HFF-Myc (cell line): ENCODE data around the gene MGAT5.

ENCODE experiments used
- DNase-seq: peaks from one replicate; pipeline ENCODE4 v3.0.0-alpha.2; 2011; ENCODE audit warnings: low read depth; ENCODE audit errors: extremely low read depth
- H3K4me3 ChIP-seq: replicated peaks from 2 replicates; pipeline ENCODE4 v1.5.1; 2011; ENCODE audit warnings: low read depth, mild to moderate bottlenecking, control low read depth, low read length
- CTCF ChIP-seq: IDR thresholded peaks from 2 replicates; pipeline ENCODE4 v1.5.1; 2012; ENCODE audit warnings: mild to moderate bottlenecking, low read depth, low read length, control low read depth; ENCODE audit errors: missing control alignments

MGAT5 gene

GRCh38 chr2:134333646-134334189, 79.8 kb downstream of the MGAT5 start:
- H3K4me3 ChIP-seq: no peak overlapping the region
- TF ChIP-seq CTCF: no peak
- DNase-seq: no peak

- no peak overlapping the region for H3K4me3 ChIP-seq
- TF ChIP-seq CTCF: no peak
- no peak for DNase-seq
These were observed 80.9 kb downstream of the MGAT5 start for GRCh38 chr2:134334542-134335353.

GRCh38 chr2:134335601-134336000, 81.7 kb downstream of the MGAT5 start:
- no peak for DNase-seq
- no peak overlapping the region for H3K4me3 ChIP-seq
- no peak for TF ChIP-seq CTCF

GRCh38 chr2:134336352-134336751, 82.5 kb downstream of the MGAT5 start:
- no peak for TF ChIP-seq CTCF
- DNase-seq: no peak
- H3K4me3 ChIP-seq: no peak overlapping the region

GRCh38 chr2:134336921-134337320, 83.0 kb downstream of the MGAT5 start:
- DNase-seq: no peak
- no peak overlapping the region for H3K4me3 ChIP-seq
- no peak for TF ChIP-seq CTCF

- TF ChIP-seq CTCF: no peak
- DNase-seq: no peak
- no peak overlapping the region for H3K4me3 ChIP-seq
These were observed 83.8 kb downstream of the MGAT5 start for GRCh38 chr2:134337631-134338030.
